WTC11 (cell line): ENCODE data around the gene ATP2B2.

ENCODE experiments used
- CBFB ChIP-seq: sonication (generic); formaldehyde crosslinking; IDR thresholded peaks from 2 replicates; pipeline ENCODE4 v1.8.1; 2022; ENCODE audit warnings: mild to moderate bottlenecking, low read depth, missing genetic modification reagents
- CTCF ChIP-seq: fragments of 200-600 bp; IDR thresholded peaks from 2 replicates; pipeline ENCODE4 v1.8.0; 2022; ENCODE audit warnings: antibody characterized with exemption
- MAX ChIP-seq: sonication (generic); formaldehyde crosslinking; IDR thresholded peaks from 2 replicates; pipeline ENCODE4 v1.8.0; 2022; ENCODE audit warnings: mild to moderate bottlenecking, missing genetic modification reagents

GRCh38 chr3:10308678-10309077 is 196.7 kb downstream of the ATP2B2 start:
- TF ChIP-seq CBFB (CRISPR knock-in tag) (no peak), CTCF (no peak), MAX (CRISPR knock-in tag) (no peak)
